HepG2 (cell line): ENCODE measurements around the gene RASL12. TPM values are rescaled to one million over a fixed set of nuclear protein-coding genes. Genes with fewer than 3 reads are reported as not detected.

Source experiments
- ATAC-seq: fragments of 200-7000 bp; cut with Tn5 transposase; 3 replicates; pipeline ENCODE4 v1.9.1; 2020; ENCODE audit warnings: mild to moderate bottlenecking, moderate library complexity
- BruUV-seq: library from RNA; stranded (reverse); fragments of 400-500 nt; replicated peaks from 2 replicates; lab custom pipeline; 2021; lab: Mats Ljungman, UMichigan
- CTCF ChIA-PET: fragments of 300-600 bp; formaldehyde crosslinking; extraction: SDS; loops from one replicate; lab custom pipeline; 2021; ENCODE audit warnings: low total read pairs, inconsistent platforms, low intra/inter-chr PET ratio; lab: Yijun Ruan, JAX
- POLR2A ChIA-PET: fragments of 350-600 bp; sonication (Branson Sonifier 250); formaldehyde crosslinking; loops from one replicate; lab custom pipeline; 2020; ENCODE audit warnings: antibody characterized with exemption, inconsistent platforms; lab: Yijun Ruan, JAX
- DNase-seq: peaks from one replicate; pipeline ENCODE4 v3.0.0-alpha.2; 2015; ENCODE audit warnings: low spot score
- FAIRE-seq: peaks from 3 replicates; lab custom pipeline; 2011; peaks lifted over from hg19 to GRCh38; lab: Jason Lieb, UNC
- H2AFZ ChIP-seq: one replicate; pipeline ENCODE4 v1.6.1; 2011; ENCODE audit warnings: low read length, inconsistent platforms
- H3K27ac ChIP-seq: fragments of 300-600 bp; 3 replicates; pipeline ENCODE4 v1.8.0; 2011; ENCODE audit warnings: mixed run types, mild to moderate bottlenecking, mixed read lengths, low read length, inconsistent platforms; ENCODE audit not compliant: insufficient read depth; ENCODE audit errors: extremely low read length
- H3K27me3 ChIP-seq, 2 experiments: fragments of 200-600 bp in 1 of 2; 2 replicates in 1 of 2; 3 replicates in 1 of 2; pipeline versions ENCODE4 v1.6.0 to v1.8.0; 2011; ENCODE audit warnings: low read length in 2 of 2, mild to moderate bottlenecking in 2 of 2, moderate library complexity in 2 of 2, inconsistent platforms in 1 of 2; ENCODE audit not compliant: insufficient read depth in 2 of 2, control insufficient read depth in 1 of 2
- H3K36me3 ChIP-seq, 2 experiments: fragments of 200-600 bp in 1 of 2; replicated peaks in 1 of 2; 2 replicates in 1 of 2; 3 replicates in 1 of 2; pipeline versions ENCODE4 v1.5.1 to v1.8.0; 2011; ENCODE audit warnings: low read length in 2 of 2, inconsistent platforms in 1 of 2; ENCODE audit not compliant: insufficient read depth in 2 of 2, control insufficient read depth in 1 of 2
- H3K4me1 ChIP-seq: 2 replicates; pipeline ENCODE4 v1.5.1; 2012; ENCODE audit warnings: low read length, inconsistent platforms; ENCODE audit not compliant: insufficient read depth
- H3K4me2 ChIP-seq: 2 replicates; pipeline ENCODE4 v1.6.0; 2011; ENCODE audit warnings: low read depth, low read length, inconsistent platforms
- H3K4me3 ChIP-seq, 3 experiments: fragments of 200-600 bp in 1 of 3; sonication (generic), shearing (Covaris generic) in 1 of 3; replicated peaks in 1 of 3; 2 replicates each; pipeline ENCODE4 v1.5.1; 2011 to 2016; ENCODE audit warnings: low read length in 3 of 3, inconsistent platforms in 2 of 3, low read depth in 2 of 3, mild to moderate bottlenecking in 2 of 3, control low read depth in 1 of 3, mixed read lengths in 1 of 3; ENCODE audit not compliant: insufficient read depth in 1 of 3
- H3K79me2 ChIP-seq: one replicate; pipeline ENCODE4 v1.6.1; 2011; ENCODE audit warnings: low read length, inconsistent platforms; ENCODE audit not compliant: insufficient read depth
- H3K9ac ChIP-seq: 2 replicates; pipeline ENCODE4 v1.6.0; 2011; ENCODE audit warnings: mild to moderate bottlenecking, low read depth, low read length, inconsistent platforms; ENCODE audit not compliant: insufficient read depth
- H3K9me3 ChIP-seq: 2 replicates; pipeline ENCODE4 v1.5.1; 2012; ENCODE audit warnings: mild to moderate bottlenecking, low read length
- H4K20me1 ChIP-seq: 2 replicates; pipeline ENCODE4 v1.6.0; 2011; ENCODE audit warnings: inconsistent platforms, mild to moderate bottlenecking, low read length, moderate library complexity; ENCODE audit not compliant: insufficient read depth
- CC2D1A ChIP-seq: sonication (generic); formaldehyde crosslinking; IDR thresholded peaks from 2 replicates; pipeline ENCODE4 v1.8.1; 2023; ENCODE audit warnings: mild to moderate bottlenecking, missing genetic modification reagents
- CENPX ChIP-seq: sonication (generic); formaldehyde crosslinking; IDR thresholded peaks from 2 replicates; pipeline ENCODE4 v1.9.0; 2021; ENCODE audit warnings: mild to moderate bottlenecking, missing genetic modification reagents, moderate library complexity
- FOXM1 ChIP-seq: sonication (generic); formaldehyde crosslinking; IDR thresholded peaks from 2 replicates; pipeline ENCODE4 v1.5.0; 2020; ENCODE audit warnings: missing genetic modification reagents
- GABPB1 ChIP-seq: IDR thresholded peaks from 2 replicates; pipeline ENCODE4 v1.6.1; 2016; ENCODE audit warnings: mild to moderate bottlenecking, missing genetic modification reagents, moderate library complexity, missing compliant biosample characterization
- HNRNPLL ChIP-seq: fragments of 200-400 bp; formaldehyde crosslinking; IDR thresholded peaks from 2 replicates; pipeline ENCODE4 v1.6.1; 2017; ENCODE audit warnings: mild to moderate bottlenecking, low read depth, low read length; ENCODE audit not compliant: poor library complexity, severe bottlenecking
- NFE2L1 ChIP-seq: sonication (generic); formaldehyde crosslinking; IDR thresholded peaks from 2 replicates; pipeline ENCODE4 v1.4.0; 2020; ENCODE audit warnings: missing genetic modification reagents, mild to moderate bottlenecking, borderline replicate concordance
- SMC3 ChIP-seq: IDR thresholded peaks from 2 replicates; pipeline ENCODE4 v1.6.1; 2011; ENCODE audit warnings: low read length, improper control_type of control experiment
- SMYD3 ChIP-seq: sonication (generic); formaldehyde crosslinking; IDR thresholded peaks from 2 replicates; pipeline ENCODE4 v1.8.1; 2023; ENCODE audit warnings: mild to moderate bottlenecking, missing genetic modification reagents
- THYN1 ChIP-seq: sonication (generic); formaldehyde crosslinking; IDR thresholded peaks from 2 replicates; pipeline ENCODE4 v1.8.1; 2023; ENCODE audit warnings: low read depth, mild to moderate bottlenecking, moderate library complexity, missing genetic modification reagents, borderline replicate concordance
- ZNF414 ChIP-seq: sonication (generic); formaldehyde crosslinking; IDR thresholded peaks from 2 replicates; pipeline ENCODE4 v1.5.0; 2020; ENCODE audit warnings: missing genetic modification reagents
- ZNF503 ChIP-seq: sonication (generic); formaldehyde crosslinking; IDR thresholded peaks from 2 replicates; pipeline ENCODE4 v1.4.0; 2020; ENCODE audit warnings: missing genetic modification reagents
- ZNF7 ChIP-seq: IDR thresholded peaks from 2 replicates; pipeline ENCODE4 v1.6.1; 2016; ENCODE audit warnings: missing biosample characterization, missing genetic modification reagents
- ZNF713 ChIP-seq: sonication (generic); formaldehyde crosslinking; IDR thresholded peaks from 2 replicates; pipeline ENCODE4 v1.4.0; 2020; ENCODE audit warnings: mild to moderate bottlenecking, missing genetic modification reagents
- WGBS: methylation state at CpG from one replicate; pipeline ENCODE4 v1.1.6; 2017; ENCODE audit warnings: low lambda C conversion rate; 5-methylcytosine and 5-hydroxymethylcytosine counted together
- in situ Hi-C: cut with HindIII; loops from 2 replicates; pipeline ENCODE4 v1.10.0; 2017; ENCODE audit warnings: low pct_unique_long_range_greater_than_20kb; ENCODE audit not compliant: extremely low pct_ligation_motif_present
- intact Hi-C: fragments of 100-400 bp; cut with micrococcal nuclease; formaldehyde crosslinking; loops from one replicate; pipeline ENCODE4 v1.10.0; 2022; ENCODE audit not compliant: unreplicated experiment
- polyA plus RNA-seq, 8 experiments: library from polyadenylated mRNA; depleted of rRNA in 3 of 8; stranded (reverse) in 7 of 8; unstranded in 1 of 8; fragments of >200 nt; fragmentation: Illumina TruSeq in 4 of 8; extraction: Trizol in 4 of 8; gene quantifications; 2 replicates each; pipeline versions ENCODE4 v1.2.1 to v1.2.3, GENCODE V29; 2011 to 2016; ENCODE audit warnings: low read depth in 4 of 8, missing spikeins in 1 of 8, mixed read lengths in 1 of 8; ENCODE audit not compliant: insufficient read depth in 1 of 8
- total RNA-seq, 5 experiments: library from RNA; depleted of rRNA; stranded (reverse); fragments of >200 nt; fragmentation: Illumina TruSeq; extraction: Trizol; gene quantifications; 2 replicates each; pipeline ENCODE4 v1.2.3, GENCODE V29; 2016; ENCODE audit warnings: low read depth in 1 of 5

The RASL12 gene
- total and polyA plus RNA-seq, 2 of the 13 experiments (the other 11 are each of a cell fraction or from before 2014, with no cell fraction given), result 0.16 to 0.55 TPM

- in situ Hi-C loops (no loop called here), intact Hi-C loops (no loop called here)
- H3K9ac ChIP-seq, result no peak overlapping the region
- no peak for FAIRE-seq
- H3K79me2 ChIP-seq, result no peaks in the 10 kb centered on the region
- H3K9me3 ChIP-seq, result no peaks in the 10 kb centered on the region
- no peak overlapping the region for H3K27ac ChIP-seq
- ATAC-seq, result no peak
- no peaks in the 10 kb centered on the region for H3K27me3 ChIP-seq
- 95% methylated on average over 7 of the region's 7 CpGs for WGBS
- peaks cover 6 to 13% of the 10 kb centered on the region in 2 experiments; a peak in 4 of 5 replicates for H3K36me3 ChIP-seq
- TF ChIP-seq ZNF713 (CRISPR knock-in tag) (no peak), ZNF503 (CRISPR knock-in tag) (no peak), ZNF7 (no peak), ZNF414 (CRISPR knock-in tag) (no peak), FOXM1 (CRISPR knock-in tag) (no peak), CC2D1A (CRISPR knock-in tag) (no peak), HNRNPLL (no peak), NFE2L1 (CRISPR knock-in tag) (no peak), SMC3 (no peak), CENPX (CRISPR knock-in tag) (no peak), SMYD3 (CRISPR knock-in tag) (no peak), THYN1 (CRISPR knock-in tag) (no peak), GABPB1 (CRISPR knock-in tag) (no peak)
- H3K4me1 ChIP-seq, result peaks cover 26% of the 10 kb centered on the region
- POLR2A ChIA-PET, result no interaction called here
- H3K4me3 ChIP-seq, result no peak overlapping the region
- no peak for DNase-seq
- H3K4me2 ChIP-seq, result no peak overlapping the region
- no peaks in the 10 kb centered on the region for H4K20me1 ChIP-seq
- no peak overlapping the region for H2AFZ ChIP-seq
- CTCF ChIA-PET, result interaction anchor here (0.7 kb wide), 1 partner anchor 65 kb away, joined by 3 read pairs; no protein-coding TSS in a partner anchor
- no TSS peak for BruUV-seq
These were observed 30.0 kb upstream of the RASL12 start for GRCh38 chr15:65097651-65098263.
